ENCODE results near the gene INPP4B.
"Not testable (repeated sequence)": the region's sequence is repeated elsewhere in the genome, so short reads cannot be mapped to it uniquely, and the experiment has no call there.

Gene INPP4B

GRCh38 chr4:142528433-142528832 lies 317.7 kb downstream of the INPP4B start:
- DNase-seq: no peak

DNA sequence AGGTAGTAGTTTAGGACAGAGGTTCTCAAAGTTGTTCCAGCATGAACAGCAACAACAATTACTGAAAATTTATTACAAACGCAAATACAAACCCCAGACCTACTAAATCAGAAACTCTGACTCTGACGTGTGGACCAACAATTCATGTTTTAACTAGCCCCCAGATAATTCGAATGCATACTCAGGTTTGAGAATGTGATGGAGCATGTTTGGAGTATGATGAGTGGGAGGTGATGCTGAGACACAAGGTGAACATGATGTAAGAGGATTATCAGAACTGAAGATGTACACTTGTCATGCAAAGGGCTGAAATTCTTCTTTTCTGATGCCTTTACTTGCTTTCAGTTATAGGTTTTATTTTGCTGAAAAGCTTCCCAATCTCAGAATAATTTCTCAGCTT lies 323.0 kb downstream of the INPP4B start:
- no peak for DNase-seq

DNA sequence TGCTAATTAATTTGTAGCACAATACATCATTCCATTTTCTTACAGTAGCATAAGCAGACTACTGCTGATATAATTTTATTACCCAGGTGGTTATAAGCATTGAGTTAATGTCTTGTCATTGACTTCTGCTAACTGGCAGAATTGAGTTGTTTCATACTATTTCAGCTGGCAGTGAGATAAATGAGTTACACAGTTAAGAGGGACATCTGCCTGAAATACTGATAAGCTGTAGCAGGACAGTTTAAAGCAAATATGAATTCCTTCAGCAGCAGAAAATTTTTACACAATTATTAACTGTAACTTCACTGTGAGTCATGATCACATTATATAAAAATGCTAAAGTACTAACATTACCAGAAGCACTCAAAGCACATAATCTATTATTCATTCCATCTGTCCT lies 326.8 kb downstream of the INPP4B start:
- no peak for DNase-seq

- DNase-seq: no peak
These were observed 329.2 kb downstream of the INPP4B start for GRCh38 chr4:142516686-142517526.

DNA sequence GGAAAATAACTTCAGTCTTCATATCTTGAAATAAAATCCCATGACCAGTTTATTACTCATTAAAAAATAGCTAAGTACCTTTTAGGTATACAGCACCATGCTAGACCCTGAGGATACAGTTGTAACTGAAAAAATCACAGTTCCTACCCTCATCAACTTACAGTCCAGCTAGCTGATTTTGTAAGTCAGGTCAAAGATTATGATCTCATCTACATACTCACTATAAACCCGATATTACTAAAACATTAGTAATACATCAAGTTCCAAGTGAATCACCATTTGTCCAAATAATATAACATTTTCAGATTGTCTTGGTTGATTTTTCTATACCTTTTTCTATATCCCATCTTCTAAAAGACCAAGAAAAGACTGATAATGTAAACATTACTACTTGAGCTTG lies 333.9 kb downstream of the INPP4B start:
- DNase-seq: no peak

DNA sequence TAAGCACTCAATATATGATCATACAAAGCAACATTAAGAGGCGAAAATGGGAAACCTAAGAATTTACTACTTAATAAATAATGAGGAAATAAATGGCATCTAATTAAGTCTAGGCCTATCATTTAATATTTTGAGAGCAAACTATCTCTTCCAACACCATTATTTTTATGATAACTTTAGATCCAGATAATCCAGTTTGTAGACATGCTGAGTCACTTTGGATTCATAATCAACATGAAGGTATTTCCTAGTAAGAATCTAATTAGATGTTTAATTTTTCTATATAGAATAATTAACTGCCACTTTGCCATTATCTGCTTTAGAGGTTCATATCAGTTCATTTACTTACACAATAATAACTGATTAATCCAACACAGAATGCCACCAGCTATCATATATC lies 336.2 kb downstream of the INPP4B start:
- DNase-seq: no peak

DNA sequence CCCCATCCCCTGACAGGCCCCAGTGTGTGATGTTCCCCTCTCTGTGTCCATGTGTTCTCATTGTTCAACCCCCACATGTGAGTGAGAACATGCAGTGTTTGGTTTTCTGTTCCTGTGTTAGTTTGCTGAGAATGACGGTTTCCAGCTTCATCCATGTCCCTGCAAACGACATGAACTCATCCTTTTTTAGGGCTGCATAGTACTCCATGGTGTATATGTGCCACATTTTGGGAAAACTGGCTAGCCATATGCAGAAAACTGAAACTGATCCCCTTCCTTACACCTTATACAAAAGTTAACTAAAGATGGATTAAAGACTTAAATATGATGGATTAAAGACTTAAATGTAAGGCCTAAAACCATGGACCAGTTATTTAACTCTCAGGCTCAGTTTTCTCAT lies 336.7 kb downstream of the INPP4B start:
- not testable (repeated sequence) for DNase-seq

GRCh38 chr4:142500966-142501365 lies 345.1 kb downstream of the INPP4B start:
- no peak for DNase-seq

DNA sequence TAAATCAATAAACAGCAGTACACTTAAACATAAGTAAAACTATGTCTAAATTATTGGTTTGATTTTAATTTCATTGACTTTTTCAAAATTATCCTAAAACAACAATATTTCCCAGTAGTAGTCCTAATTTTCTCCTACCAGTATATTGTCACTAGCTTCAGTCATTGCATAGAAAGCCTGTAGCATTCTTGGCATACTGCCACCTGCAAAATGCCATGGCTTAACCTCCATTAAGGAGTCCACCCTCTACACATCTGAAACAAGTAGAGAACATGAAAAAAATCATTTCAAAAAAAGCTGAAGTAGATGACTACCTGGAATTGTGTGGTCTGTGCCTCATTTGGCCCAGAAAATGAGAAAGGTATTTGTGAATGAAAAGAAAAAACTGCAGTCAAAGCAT lies 348.5 kb downstream of the INPP4B start:
- no peak for DNase-seq

- no peak for DNase-seq
These were observed 352.6 kb downstream of the INPP4B start for GRCh38 chr4:142493255-142494110.

DNA sequence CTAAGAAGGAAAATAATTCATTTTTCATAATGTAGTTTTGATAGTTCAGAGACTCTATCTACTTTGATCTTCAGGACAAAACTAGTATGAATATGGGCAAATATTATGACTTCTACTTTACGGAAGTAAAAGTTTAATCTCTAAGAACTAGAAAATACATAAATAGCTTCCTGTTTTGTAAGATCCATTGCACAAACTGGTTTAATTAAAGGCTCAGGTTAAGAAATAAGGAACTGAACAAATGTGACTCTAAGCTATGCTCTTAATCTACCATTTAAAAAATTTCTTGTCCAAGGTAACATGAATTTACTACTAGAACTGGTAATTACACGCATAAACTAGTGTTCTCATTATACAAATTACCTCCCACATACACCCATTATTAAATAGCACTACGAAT lies 360.6 kb downstream of the INPP4B start:
- no peak for DNase-seq

DNA sequence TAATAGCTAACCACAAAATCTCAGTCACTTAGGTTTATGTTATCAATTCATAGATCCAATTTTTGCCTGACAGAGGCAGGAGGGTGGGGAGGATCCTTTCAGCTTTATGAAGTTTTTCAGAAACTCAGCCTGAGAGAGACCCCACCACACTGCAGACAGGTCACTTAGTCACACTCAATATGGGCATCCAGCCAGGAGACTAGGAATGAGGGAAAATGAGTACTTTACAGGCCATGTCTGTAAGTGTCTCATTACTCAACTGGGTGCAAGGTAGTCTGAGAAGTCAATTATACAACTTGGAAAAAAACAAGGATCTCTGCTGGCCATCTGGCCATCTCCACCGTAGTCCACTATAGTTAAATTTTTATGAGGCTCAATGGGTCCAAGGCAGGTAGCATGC lies 365.9 kb downstream of the INPP4B start:
- no peak for DNase-seq

DNA sequence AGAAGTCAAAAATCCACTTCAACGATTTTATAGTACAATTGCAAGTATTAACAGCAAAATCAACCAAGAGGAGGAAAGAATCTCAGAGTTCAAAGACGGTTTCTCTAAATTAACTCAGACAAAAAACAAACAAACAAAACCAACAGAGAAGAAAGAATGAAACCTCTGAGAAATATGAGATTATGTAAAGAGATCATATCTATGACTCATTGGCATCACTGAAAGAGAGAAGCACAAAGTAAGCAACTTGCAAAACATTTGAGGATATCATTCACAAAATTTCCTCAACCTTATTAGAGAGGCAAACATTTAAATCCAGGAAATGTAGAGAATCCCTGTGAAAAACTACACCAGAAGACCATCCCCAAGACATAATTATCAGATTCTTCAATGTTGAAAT lies 370.4 kb downstream of the INPP4B start:
- no peak for DNase-seq

- DNase-seq: no peak
These were observed 371.6 kb downstream of the INPP4B start for GRCh38 chr4:142474398-142475087.

GRCh38 chr4:142473960-142474338 lies 372.2 kb downstream of the INPP4B start:
- no peak for DNase-seq

DNA sequence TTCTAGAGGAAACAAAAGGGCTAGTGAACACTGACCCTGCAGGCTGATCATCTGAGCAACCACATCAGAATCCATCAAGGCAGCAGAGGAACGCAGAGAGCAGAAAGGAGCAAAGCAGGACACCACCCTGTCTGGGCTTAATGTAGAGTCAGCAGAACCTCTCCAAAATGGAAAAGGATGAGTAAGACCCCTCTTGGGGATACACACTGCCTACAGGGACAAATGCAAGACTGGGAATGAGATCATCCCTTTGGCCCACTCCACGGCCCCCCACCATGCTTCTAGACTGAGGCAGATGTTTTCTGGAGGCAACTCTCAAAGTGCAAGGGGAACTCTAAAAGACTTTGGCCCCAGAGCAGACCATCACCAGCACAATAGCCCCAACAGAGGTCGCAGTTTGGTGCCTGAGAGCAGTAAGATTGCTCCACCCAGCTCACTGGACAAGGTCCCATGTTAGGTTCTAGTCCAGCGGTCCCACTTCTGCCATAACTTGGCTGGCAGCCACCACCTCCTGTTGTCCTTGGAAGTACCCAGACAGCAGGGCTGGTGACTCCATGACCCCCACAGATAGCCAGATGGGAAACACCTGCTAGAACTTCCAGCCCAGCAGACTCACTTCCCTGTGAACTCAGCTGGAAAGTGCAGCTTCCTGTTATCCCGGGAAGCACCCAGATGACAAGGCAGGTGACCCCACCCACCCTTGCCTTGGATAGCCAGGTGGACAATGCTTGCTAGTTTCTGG lies 372.7 kb downstream of the INPP4B start:
- no peak for DNase-seq

DNA sequence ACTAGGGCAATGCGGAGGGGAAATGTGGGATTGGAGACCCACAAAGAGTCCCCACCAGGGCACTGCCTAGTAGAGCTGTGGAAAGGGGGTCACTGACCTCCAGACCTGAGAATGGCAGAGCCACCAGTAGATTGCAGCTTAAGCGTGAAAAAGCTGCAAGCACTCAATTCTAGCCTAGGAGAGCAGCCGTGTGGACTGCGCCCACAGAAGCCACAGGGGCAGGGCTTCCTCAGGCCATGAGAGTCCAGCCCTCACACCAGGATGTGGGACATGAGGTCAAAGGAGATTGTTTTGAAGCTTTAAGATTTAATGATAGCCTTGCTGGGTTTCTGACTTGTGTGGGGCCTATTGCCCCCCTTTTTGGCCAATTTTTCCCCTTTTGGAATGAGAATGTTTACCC lies 379.0 kb downstream of the INPP4B start:
- no peak for DNase-seq

- DNase-seq: no peak
These were observed 380.6 kb downstream of the INPP4B start for GRCh38 chr4:142465526-142465925.

DNA sequence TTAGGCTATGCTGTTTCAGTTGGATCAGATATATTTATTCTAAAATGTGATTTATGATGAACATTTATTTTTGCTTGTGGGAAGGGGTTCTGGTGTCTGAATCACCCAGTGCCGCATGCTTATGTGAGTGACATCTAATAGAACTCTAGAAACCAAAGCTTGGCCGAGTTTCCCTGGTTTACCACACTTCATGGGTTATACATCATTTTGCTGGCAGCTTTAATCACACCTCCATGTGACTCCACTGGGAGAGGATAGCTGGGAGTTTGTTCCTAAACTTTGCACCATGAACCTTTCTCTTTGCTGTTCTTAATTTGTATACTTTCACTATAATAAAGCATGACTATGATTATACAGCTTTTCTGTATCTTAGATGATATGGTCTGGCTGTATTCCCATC lies 382.9 kb downstream of the INPP4B start:
- no peak for DNase-seq

DNA sequence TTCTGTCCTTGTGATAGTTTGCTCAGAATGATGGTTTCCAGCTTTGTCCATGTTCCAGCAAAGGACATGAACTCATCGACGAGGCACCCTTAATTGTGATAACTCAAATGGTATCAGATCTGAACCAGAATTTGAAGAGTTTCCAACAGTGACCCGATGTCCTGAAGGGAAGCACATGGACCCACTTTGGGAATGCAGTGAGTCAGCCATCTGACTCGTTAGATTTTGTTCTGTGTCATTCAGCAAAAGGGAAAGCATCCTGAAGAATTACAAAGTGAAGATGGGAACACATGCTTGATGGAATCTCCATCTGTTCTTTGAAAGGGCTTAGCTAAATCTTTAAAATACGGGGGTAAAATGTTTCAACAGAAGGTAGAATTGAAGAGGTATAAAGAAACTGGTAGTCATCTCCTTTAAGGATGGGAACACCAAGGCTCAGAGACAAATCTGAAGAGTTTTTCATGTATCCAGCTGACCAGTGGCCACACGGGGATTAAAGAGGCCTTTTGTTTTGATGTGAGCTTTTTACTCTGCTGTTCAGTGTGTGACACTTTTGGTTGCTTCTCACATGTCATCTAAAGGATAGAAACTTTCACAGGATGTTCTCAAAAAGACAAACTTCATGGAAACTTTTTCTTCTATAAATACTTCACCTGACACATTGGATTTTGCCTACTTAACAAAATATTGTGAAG lies 393.8 kb downstream of the INPP4B start:
- no peak for DNase-seq

- no peak for DNase-seq
These were observed 396.2 kb downstream of the INPP4B start for GRCh38 chr4:142449771-142450373.

DNA sequence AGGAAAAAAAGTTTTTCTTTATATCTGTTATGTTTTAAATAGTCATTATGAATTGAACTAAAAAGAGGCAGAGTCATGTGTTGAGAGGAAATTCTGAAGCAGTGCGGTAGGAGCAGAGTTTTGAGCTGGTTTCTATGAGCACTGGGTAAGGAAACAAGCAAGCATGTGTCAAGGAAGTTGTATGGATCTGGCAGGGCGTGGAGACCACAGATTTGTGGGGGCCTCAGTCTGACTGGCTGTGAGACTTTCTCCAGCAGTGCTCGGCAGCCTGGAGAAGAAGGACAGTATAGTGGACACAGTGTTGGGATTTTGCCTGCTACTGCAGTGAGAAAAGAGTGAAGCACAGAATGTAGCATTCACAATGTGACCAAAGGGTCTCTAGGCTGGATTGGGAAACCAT lies 399.1 kb downstream of the INPP4B start:
- no peak for DNase-seq

Data from NK-92 treated with Interleukin-12 subunit alpha and Interleukin-12 subunit beta, amount 100 ng/mL, for 24 hours (cell line).